ENCODE results near the gene RBPJ.
"Not testable (repeated sequence)": the region's sequence is repeated elsewhere in the genome, so short reads cannot be mapped to it uniquely, and the experiment has no call there.

RBPJ gene

GRCh38 chr4:26302031-26302899, 18.5 kb upstream of the RBPJ start:
- DNase-seq: no peak

- no peak for DNase-seq
Measured at GRCh38 chr4:26303008-26303407, 17.8 kb upstream of the RBPJ start.

GRCh38 chr4:26307037-26307800, 13.6 kb upstream of the RBPJ start:
- no peak for DNase-seq

GRCh38 chr4:26308568-26308967, 12.2 kb upstream of the RBPJ start:
- no peak for DNase-seq

GRCh38 chr4:26310264-26310663, 10.6 kb upstream of the RBPJ start:
- DNase-seq: no peak

- DNase-seq: no peak
Measured at GRCh38 chr4:26311633-26312032, 9.2 kb upstream of the RBPJ start.

GRCh38 chr4:26315316-26315932, 5.4 kb upstream of the RBPJ start:
- not testable (repeated sequence) for DNase-seq

GRCh38 chr4:26317766-26318165, 3.0 kb upstream of the RBPJ start:
- DNase-seq: no peak

- DNase-seq: peak; percentile 93
Measured at GRCh38 chr4:26319467-26319948, 1.3 kb upstream of the RBPJ start.

GRCh38 chr4:26319949-26320537, 771 bp upstream of the RBPJ start:
- no peak for DNase-seq

- no peak for DNase-seq
Measured at GRCh38 chr4:26321373-26322221, 783 bp downstream of the RBPJ start.

- DNase-seq: no peak
Measured at GRCh38 chr4:26322346-26322745, 1.5 kb downstream of the RBPJ start.

- no peak for DNase-seq
Measured at GRCh38 chr4:26323821-26324220, 3.0 kb downstream of the RBPJ start.

- no peak for DNase-seq
Measured at GRCh38 chr4:26325191-26325590, 4.4 kb downstream of the RBPJ start.

- no peak for DNase-seq
Measured at GRCh38 chr4:26326791-26327190, 6.0 kb downstream of the RBPJ start.

- DNase-seq: no peak
Measured at GRCh38 chr4:26330186-26330787, 9.5 kb downstream of the RBPJ start.

- no peak for DNase-seq
Measured at GRCh38 chr4:26330946-26331345, 10.1 kb downstream of the RBPJ start.

GRCh38 chr4:26331380-26331950, 10.7 kb downstream of the RBPJ start:
- DNase-seq: no peak

- no peak for DNase-seq
Measured at GRCh38 chr4:26334366-26334765, 13.6 kb downstream of the RBPJ start.

- no peak for DNase-seq
Measured at GRCh38 chr4:26337612-26338011, 16.8 kb downstream of the RBPJ start.

GRCh38 chr4:26342328-26343037, 21.7 kb downstream of the RBPJ start:
- no peak for DNase-seq
